Measurements from ENCODE around the gene OR10G3.
"Not testable (repeated sequence)": the region's sequence is repeated elsewhere in the genome, so short reads cannot be mapped to it uniquely, and the experiment has no call there.

Gene OR10G3

DNA sequence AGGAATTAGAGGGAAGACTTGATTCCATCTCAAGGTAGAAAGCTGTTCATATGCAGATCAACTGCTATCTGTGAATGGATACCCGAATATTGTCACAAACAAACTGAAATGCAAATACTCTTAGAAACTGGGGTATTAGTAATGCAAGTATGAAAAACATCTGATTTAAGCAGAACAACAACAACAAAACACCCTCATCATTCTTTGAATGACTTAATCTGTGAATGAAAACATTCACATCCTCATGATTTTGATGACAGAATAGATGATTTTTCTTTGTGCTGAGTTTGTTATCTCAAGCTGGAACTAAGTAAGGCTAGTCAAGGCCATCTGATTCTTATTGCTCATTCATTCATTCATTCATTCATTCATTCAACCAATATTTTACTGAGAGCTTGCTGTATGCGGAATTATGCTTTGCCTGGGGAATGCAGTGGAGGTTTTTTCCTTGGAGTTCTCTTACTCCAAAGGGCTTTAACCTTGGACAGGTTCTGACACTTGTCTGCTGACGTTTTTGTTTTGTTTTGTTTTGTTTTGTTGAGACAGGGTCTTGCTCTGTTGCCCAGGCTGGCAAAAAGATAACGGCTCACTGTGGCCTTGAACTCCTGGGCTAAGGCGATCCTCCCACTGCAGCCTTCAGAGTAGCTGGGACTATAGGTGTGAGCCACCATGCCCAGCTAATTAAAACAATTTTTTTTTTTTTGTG lies 23.3 kb downstream of the OR10G3 start:
- Histone ChIP-seq H3K27ac (no peak overlapping the region), H3K36me3 (replicated peaks) (no peaks in the 10 kb centered on the region), H3K27me3 (replicated peaks) (no peaks in the 10 kb centered on the region), H3K4me3 (ENCODE audit: low read depth, low read length) (no peak overlapping the region)
- DNase-seq = no peak
- TF ChIP-seq, protein P1, sequence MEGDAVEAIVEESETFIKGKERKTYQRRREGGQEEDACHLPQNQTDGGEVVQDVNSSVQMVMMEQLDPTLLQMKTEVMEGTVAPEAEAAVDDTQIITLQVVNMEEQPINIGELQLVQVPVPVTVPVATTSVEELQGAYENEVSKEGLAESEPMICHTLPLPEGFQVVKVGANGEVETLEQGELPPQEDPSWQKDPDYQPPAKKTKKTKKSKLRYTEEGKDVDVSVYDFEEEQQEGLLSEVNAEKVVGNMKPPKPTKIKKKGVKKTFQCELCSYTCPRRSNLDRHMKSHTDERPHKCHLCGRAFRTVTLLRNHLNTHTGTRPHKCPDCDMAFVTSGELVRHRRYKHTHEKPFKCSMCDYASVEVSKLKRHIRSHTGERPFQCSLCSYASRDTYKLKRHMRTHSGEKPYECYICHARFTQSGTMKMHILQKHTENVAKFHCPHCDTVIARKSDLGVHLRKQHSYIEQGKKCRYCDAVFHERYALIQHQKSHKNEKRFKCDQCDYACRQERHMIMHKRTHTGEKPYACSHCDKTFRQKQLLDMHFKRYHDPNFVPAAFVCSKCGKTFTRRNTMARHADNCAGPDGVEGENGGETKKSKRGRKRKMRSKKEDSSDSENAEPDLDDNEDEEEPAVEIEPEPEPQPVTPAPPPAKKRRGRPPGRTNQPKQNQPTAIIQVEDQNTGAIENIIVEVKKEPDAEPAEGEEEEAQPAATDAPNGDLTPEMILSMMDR (IDR thresholded peaks at IDR 0.05; ENCODE audit: low read depth, low read length, missing control alignments) = no peak
- in situ Hi-C loops (cut with HindIII; ENCODE audit: low pct_ligation_motif_present, low sequenced_read_pairs) = no loop called here

DNA sequence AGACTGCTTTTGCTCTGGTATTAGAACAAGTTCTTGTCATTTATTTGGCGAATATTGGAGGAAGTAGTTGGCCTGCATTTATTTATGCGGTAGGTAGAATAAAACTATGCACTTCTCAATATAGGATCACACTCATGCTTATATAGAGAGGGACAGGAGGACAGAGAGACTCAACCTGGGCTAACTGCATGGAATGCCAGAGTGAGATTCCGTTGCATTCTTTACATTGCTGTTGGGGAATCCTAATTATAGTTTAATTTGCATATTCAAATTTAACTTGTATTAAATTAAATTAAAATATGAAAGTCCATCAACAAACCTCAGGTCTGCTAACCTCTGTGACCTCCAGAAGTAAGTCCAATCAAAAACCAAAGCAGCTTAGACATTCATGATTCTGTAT lies 26.6 kb downstream of the OR10G3 start:
- H3K27me3 ChIP-seq (replicated peaks) = no peaks in the 10 kb centered on the region
- TF ChIP-seq, protein P1 (IDR thresholded peaks at IDR 0.05; ENCODE audit: low read depth, low read length, missing control alignments) = no peak
- in situ Hi-C loops (cut with HindIII; ENCODE audit: low pct_ligation_motif_present, low sequenced_read_pairs) = no loop called here

DNA sequence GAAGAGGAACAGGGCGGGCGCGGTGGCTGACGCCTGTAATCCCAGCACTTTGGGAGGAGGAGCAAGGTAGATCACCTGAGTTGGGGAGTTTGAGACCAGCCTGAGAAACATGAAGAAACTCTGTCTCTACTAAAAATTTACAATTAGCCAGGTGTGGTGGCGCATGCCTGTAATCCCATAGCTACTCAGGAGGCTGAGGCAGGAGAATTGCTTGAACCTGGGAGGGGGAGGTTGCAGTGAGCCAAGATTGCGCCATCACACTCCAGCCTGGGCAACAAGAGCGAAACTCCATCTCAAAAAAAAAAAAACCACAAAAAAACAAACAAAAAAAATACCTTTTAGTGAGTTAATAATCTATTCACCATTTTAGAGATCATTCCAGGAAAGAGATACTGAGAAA lies 35.3 kb downstream of the OR10G3 start:
- H3K27ac ChIP-seq; H3K27me3 ChIP-seq (replicated peaks); DNase-seq; in situ Hi-C loops (cut with HindIII; ENCODE audit: low pct_ligation_motif_present, low sequenced_read_pairs); H3K4me3 ChIP-seq (ENCODE audit: low read depth, low read length); H3K36me3 ChIP-seq (replicated peaks): not testable (repeated sequence)

More for the DNA sequence above, 26.6 kb downstream of the OR10G3 start:
- Histone ChIP-seq H3K27ac (no peak overlapping the region), H3K36me3 (replicated peaks) (no peaks in the 10 kb centered on the region), H3K4me3 (ENCODE audit: low read depth, low read length) (no peak overlapping the region)
- DNase-seq = no peak

DNA sequence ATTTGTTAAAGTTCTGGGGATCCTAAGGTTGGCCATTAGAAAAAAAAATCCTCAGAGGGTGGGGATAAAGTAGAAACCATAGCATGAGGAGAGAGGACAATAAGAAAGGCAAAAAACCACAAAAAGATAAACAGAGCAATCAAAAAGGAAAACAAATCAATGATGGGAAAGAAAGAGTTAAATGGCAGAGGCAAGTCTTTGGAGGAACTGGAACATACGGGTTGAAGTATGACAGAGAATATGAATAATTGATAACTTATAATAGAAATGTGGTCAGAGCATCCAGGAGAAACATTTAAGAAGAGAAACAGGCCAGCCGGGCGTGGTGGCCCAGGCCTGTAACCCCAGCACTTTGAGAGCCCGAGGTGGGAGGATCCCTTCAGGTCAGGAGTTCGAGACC lies 35.9 kb downstream of the OR10G3 start:
- no peak for DNase-seq
- Histone ChIP-seq H3K27me3 (replicated peaks) (no peaks in the 10 kb centered on the region), H3K4me3 (ENCODE audit: low read depth, low read length) (no peak overlapping the region), H3K36me3 (replicated peaks) (no peaks in the 10 kb centered on the region), H3K27ac (no peak overlapping the region)
- in situ Hi-C loops (cut with HindIII; ENCODE audit: low pct_ligation_motif_present, low sequenced_read_pairs) = no loop called here
- TF ChIP-seq, protein P1 (IDR thresholded peaks at IDR 0.05; ENCODE audit: low read depth, low read length, missing control alignments) = no peak

DNA sequence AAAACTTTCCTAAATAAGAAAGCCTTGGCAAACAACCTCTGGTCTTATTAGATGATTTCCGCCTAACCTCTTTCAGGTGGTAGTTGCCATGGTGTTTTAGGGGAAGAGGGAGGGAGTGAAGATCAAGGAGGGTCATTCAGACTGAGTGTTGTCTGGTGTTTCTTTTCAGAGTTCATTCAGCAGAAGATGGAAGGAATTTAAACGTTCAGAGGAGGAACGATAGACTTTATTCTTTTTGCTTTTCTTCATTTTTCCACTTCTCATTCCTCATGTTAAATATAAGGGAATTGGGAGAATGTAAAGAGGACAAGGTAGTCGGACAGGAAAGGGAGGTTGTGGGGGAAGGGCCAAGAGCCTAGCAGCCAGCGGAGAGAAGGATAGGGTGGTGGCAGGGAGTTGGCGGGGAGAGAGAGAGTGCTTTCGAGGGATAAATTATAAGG lies 36.3 kb downstream of the OR10G3 start:
- TF ChIP-seq, protein P1 (IDR thresholded peaks at IDR 0.05; ENCODE audit: low read depth, low read length, missing control alignments) = no peak
- Histone ChIP-seq H3K27ac (no peak overlapping the region), H3K4me3 (ENCODE audit: low read depth, low read length) (no peak overlapping the region), H3K36me3 (replicated peaks) (no peaks in the 10 kb centered on the region), H3K27me3 (replicated peaks) (no peaks in the 10 kb centered on the region)
- in situ Hi-C loops (cut with HindIII; ENCODE audit: low pct_ligation_motif_present, low sequenced_read_pairs) = no loop called here
- DNase-seq = no peak

DNA sequence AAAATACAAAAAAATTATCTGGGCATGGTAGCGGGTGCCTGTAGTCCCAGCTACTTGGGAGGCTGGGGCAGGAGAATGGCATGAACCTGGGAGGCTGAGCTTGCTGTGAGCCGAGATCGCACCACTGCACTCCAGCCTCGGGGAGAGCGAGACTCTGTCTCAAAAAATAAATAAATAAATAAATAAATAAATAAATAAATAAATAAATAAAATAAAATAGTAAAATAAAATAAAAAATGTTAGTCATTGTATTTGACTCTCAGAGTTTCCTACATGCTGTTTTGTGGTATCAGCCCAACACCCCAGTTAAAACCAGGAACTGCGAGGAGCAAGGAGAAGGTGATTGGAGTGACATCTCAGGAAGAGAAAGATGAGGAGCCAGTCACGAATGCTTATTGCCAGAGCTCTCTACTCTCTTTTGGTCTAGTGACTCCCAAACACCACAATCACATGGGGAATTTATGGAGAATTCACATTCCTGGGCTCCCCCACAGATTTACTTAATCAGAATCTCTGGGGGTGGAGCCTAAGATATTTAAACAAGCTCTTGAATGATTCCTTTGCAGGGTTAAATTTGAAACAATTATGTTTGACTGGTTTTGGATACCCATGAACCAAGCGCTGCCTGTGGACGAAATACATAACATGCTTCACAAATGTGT lies 38.3 kb downstream of the OR10G3 start:
- in situ Hi-C loops (cut with HindIII; ENCODE audit: low pct_ligation_motif_present, low sequenced_read_pairs) = no loop called here
- Histone ChIP-seq H3K27me3 (replicated peaks) (peaks cover 9% of the 10 kb centered on the region), H3K4me3 (ENCODE audit: low read depth, low read length) (no peak overlapping the region), H3K36me3 (replicated peaks) (no peaks in the 10 kb centered on the region), H3K27ac (no peak overlapping the region)
- DNase-seq = no peak
- TF ChIP-seq, protein P1 (IDR thresholded peaks at IDR 0.05; ENCODE audit: low read depth, low read length, missing control alignments) = no peak
